Measurements from ENCODE around the gene TRIP4. TPM values are rescaled to one million over a fixed set of nuclear protein-coding genes. Genes with fewer than 3 reads are reported as not detected.

TRIP4 gene
- total and polyA plus RNA-seq, 9 of the 15 experiments (the other 6 are each of a cell fraction or from before 2014, with no cell fraction given) = 7.6 to 23.3 (median 16.7) TPM

DNA sequence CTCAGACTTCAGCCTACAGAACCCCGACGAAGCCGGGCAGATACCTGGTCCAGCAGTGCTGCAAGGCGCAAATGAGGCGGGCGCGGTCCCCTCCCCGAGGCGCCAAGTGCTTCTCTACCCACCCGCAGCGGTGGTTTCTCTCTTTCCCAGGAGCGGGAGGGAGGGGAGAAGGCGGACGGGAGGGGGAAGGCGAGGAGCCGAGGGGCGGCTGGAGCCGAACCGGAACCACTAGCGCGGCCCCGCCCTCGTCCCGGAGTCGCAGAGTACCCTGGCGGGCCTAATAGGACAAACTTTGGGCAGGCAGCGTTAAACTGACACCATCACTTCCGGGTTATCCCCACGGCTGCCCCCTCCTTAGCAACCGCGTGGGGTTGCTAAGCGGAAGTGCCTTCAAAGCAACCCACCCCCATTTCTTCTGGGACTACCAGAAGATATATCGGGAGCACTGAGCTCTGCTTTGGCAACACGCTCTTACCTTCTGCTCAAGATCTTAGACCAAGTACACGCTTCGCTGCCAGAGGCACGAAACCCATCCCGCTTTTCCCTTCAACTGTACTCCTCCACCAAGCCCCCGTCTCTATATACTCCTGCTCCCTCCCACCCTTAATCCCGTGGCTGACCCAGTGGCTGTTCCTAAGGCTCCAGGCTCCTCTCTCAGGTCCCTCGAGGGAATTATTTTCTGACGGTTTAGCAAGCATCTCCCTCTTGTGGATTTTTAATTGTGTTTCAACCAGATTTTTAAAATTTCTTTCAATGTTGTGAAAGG is 31.5 kb upstream of the TRIP4 start, which contains the start of gene CSNK1G1 (continued):
- TF ChIP-seq ARID3B (CRISPR knock-in tag; IDR thresholded peaks at IDR 0.05; ENCODE audit: borderline replicate concordance) (no peak), ZNF263 (CRISPR knock-in tag; IDR thresholded peaks at IDR 0.05; ENCODE audit: borderline replicate concordance) (peak; percentile 95), ZNF696 (CRISPR knock-in tag; conservative IDR thresholded peaks at IDR 0.05) (no peak), CREM (IDR thresholded peaks at IDR 0.05; ENCODE audit: low read depth) (peak; percentile 79), KLF1 (tag; IDR thresholded peaks at IDR 0.05) (peak; percentile 66; the same call in 1 of the 2 replicates), MAX (CRISPR knock-in tag; IDR thresholded peaks at IDR 0.05) (peak; percentile 35; the same call in 1 of the 2 replicates), ZNF134 (CRISPR knock-in tag; conservative IDR thresholded peaks at IDR 0.05) (no peak), DPF2 (IDR thresholded peaks at IDR 0.05) (no peak)
- TF ChIP-seq, protein P1, sequence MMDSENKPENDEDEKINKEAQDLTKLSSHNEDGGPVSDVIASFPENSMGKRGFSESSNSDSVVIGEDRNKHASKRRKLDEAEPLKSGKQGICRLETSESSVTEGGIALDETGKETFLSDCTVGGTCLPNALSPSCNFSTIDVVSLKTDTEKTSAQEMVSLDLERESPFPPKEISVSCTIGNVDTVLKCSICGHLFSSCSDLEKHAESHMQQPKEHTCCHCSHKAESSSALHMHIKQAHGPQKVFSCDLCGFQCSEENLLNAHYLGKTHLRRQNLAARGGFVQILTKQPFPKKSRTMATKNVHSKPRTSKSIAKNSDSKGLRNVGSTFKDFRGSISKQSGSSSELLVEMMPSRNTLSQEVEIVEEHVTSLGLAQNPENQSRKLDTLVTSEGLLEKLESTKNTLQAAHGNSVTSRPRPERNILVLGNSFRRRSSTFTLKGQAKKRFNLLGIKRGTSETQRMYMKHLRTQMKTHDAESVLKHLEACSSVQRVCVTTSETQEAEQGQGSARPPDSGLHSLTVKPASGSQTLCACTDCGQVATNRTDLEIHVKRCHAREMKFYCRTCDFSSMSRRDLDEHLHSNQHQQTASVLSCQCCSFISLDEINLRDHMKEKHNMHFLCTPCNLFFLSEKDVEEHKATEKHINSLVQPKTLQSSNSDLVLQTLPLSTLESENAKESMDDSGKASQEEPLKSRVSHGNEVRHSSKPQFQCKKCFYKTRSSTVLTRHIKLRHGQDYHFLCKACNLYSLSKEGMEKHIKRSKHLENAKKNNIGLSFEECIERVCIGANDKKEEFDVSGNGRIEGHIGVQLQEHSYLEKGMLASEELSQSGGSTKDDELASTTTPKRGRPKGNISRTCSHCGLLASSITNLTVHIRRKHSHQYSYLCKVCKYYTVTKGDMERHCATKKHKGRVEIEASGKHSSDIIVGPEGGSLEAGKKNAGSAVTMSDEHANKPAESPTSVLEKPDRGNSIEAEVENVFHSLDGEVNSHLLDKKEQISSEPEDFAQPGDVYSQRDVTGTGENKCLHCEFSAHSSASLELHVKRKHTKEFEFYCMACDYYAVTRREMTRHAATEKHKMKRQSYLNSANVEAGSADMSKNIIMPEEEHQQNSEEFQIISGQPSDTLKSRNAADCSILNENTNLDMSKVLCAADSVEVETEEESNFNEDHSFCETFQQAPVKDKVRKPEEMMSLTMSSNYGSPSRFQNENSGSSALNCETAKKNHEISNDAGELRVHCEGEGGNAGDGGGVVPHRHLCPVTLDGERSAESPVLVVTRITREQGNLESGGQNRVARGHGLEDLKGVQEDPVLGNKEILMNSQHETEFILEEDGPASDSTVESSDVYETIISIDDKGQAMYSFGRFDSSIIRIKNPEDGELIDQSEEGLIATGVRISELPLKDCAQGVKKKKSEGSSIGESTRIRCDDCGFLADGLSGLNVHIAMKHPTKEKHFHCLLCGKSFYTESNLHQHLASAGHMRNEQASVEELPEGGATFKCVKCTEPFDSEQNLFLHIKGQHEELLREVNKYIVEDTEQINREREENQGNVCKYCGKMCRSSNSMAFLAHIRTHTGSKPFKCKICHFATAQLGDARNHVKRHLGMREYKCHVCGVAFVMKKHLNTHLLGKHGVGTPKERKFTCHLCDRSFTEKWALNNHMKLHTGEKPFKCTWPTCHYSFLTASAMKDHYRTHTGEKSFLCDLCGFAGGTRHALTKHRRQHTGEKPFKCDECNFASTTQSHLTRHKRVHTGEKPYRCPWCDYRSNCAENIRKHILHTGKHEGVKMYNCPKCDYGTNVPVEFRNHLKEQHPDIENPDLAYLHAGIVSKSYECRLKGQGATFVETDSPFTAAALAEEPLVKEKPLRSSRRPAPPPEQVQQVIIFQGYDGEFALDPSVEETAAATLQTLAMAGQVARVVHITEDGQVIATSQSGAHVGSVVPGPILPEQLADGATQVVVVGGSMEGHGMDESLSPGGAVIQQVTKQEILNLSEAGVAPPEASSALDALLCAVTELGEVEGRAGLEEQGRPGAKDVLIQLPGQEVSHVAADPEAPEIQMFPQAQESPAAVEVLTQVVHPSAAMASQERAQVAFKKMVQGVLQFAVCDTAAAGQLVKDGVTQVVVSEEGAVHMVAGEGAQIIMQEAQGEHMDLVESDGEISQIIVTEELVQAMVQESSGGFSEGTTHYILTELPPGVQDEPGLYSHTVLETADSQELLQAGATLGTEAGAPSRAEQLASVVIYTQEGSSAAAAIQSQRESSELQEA (IDR thresholded peaks at IDR 0.05; ENCODE audit: low read depth) = no peak

Data from K562 (cell line).